K562 (cell line): ENCODE measurements around the gene PPA2. TPM values are rescaled to one million over a fixed set of nuclear protein-coding genes. Genes with fewer than 3 reads are reported as not detected.
A peak's percentile ranks its signal among the peaks of the same experiment; 100 is the strongest.

ENCODE experiments used
- ATAC-seq: fragments of 200-7000 bp; cut with Tn5 transposase; 3 replicates; pipeline ENCODE4 v1.9.1; 2020; ENCODE audit warnings: moderate library complexity
- BruUV-seq: library from RNA; stranded (reverse); fragments of 400-500 nt; replicated peaks from 2 replicates; lab custom pipeline; 2021; lab: Mats Ljungman, UMichigan
- CTCF ChIA-PET: fragments of 300-600 bp; formaldehyde crosslinking; extraction: SDS; loops from one replicate; lab custom pipeline; 2021; ENCODE audit warnings: low intra/inter-chr PET ratio; lab: Yijun Ruan, JAX
- POLR2A ChIA-PET: fragments of 300-600, 350-650 bp; sonication (Branson Sonifier 250); formaldehyde crosslinking; extraction: SDS; loops from one replicate; lab custom pipeline; 2021; ENCODE audit warnings: antibody characterized with exemption, inconsistent platforms; lab: Yijun Ruan, JAX
- DNase-seq, 4 experiments: peaks; one replicate each; pipeline versions ENCODE4 v3.0.0 to v3.0.0-alpha.2; 2011 to 2018; ENCODE audit warnings: low spot score in 3 of 4, mixed read lengths in 3 of 4; ENCODE audit errors: extremely low read depth in 1 of 4
- FAIRE-seq: peaks from 2 replicates; lab custom pipeline; 2011; peaks lifted over from hg19 to GRCh38; lab: Jason Lieb, UNC
- H2AFZ ChIP-seq: 2 replicates; pipeline ENCODE4 v1.6.0; 2011; ENCODE audit warnings: low read depth, low read length, control low read depth, inconsistent platforms
- H3K27ac ChIP-seq: fragments of 200-600 bp; 3 replicates; pipeline ENCODE4 v1.8.0; 2011; ENCODE audit warnings: low read depth, mild to moderate bottlenecking, control low read depth, inconsistent platforms, low read length, moderate library complexity, mixed read lengths; ENCODE audit errors: extremely low read depth
- H3K27me3 ChIP-seq, 2 experiments: fragments of 300-600 bp in 1 of 2; 2 replicates in 1 of 2; 3 replicates in 1 of 2; pipeline versions ENCODE4 v1.6.0 to v1.8.0; 2011; ENCODE audit warnings: inconsistent platforms in 2 of 2, low read length in 2 of 2, mild to moderate bottlenecking in 1 of 2, mixed read lengths in 1 of 2, moderate library complexity in 1 of 2; ENCODE audit not compliant: control insufficient read depth in 2 of 2, insufficient read depth in 2 of 2
- H3K36me3 ChIP-seq: fragments of 300-600 bp; 3 replicates; pipeline ENCODE4 v1.8.0; 2011; ENCODE audit warnings: mild to moderate bottlenecking, low read length, inconsistent platforms; ENCODE audit not compliant: control insufficient read depth, insufficient read depth
- H3K4me1 ChIP-seq, 2 experiments: fragments of 200-600 bp in 1 of 2; replicated peaks in 1 of 2; 2 replicates in 1 of 2; 3 replicates in 1 of 2; pipeline versions ENCODE4 v1.5.1 to v1.8.0; 2011; ENCODE audit warnings: inconsistent platforms in 2 of 2, low read length in 2 of 2, mild to moderate bottlenecking in 1 of 2, mixed read lengths in 1 of 2, moderate library complexity in 1 of 2; ENCODE audit not compliant: control insufficient read depth in 2 of 2, insufficient read depth in 2 of 2
- H3K4me2 ChIP-seq: 2 replicates; pipeline ENCODE4 v1.6.1; 2011; ENCODE audit warnings: low read length, control low read depth, inconsistent platforms, mixed read lengths; ENCODE audit not compliant: insufficient read depth
- H3K4me3 ChIP-seq: fragments of 200-600 bp; sonication (generic), shearing (Covaris generic); 2 replicates; pipeline ENCODE4 v1.5.1; 2016; ENCODE audit warnings: control low read depth, inconsistent platforms
- H3K79me2 ChIP-seq: fragments of 200-600 bp; 3 replicates; pipeline ENCODE4 v1.8.0; 2011; ENCODE audit warnings: low read length, inconsistent platforms; ENCODE audit not compliant: control insufficient read depth, insufficient read depth
- H3K9ac ChIP-seq, 2 experiments: 2 replicates each; pipeline versions ENCODE4 v1.6.0 to v1.6.1; 2011; ENCODE audit warnings: low read depth in 2 of 2, low read length in 2 of 2, control low read depth in 1 of 2, inconsistent platforms in 1 of 2, mild to moderate bottlenecking in 1 of 2, mixed read lengths in 1 of 2; ENCODE audit not compliant: insufficient read depth in 1 of 2
- H3K9me1 ChIP-seq: one replicate; pipeline ENCODE4 v1.6.0; 2011; ENCODE audit warnings: inconsistent platforms, mild to moderate bottlenecking, low read length, moderate library complexity; ENCODE audit not compliant: control insufficient read depth, insufficient read depth
- H3K9me3 ChIP-seq: replicated peaks from 2 replicates; pipeline ENCODE4 v1.5.1; 2011; ENCODE audit warnings: low read depth, low read length, inconsistent platforms; ENCODE audit not compliant: control insufficient read depth, insufficient read depth
- H4K20me1 ChIP-seq: replicated peaks from 2 replicates; pipeline ENCODE4 v1.6.1; 2011; ENCODE audit warnings: low read length, inconsistent platforms, mixed read lengths; ENCODE audit not compliant: control insufficient read depth, insufficient read depth
- CBX5 ChIP-seq: IDR thresholded peaks from 2 replicates; pipeline ENCODE4 v1.6.1; 2014; ENCODE audit warnings: low read depth, borderline replicate concordance
- ERF ChIP-seq: fragments of 450-650 bp; formaldehyde crosslinking; IDR thresholded peaks from 2 replicates; pipeline ENCODE4 v1.4.0; 2020; ENCODE audit warnings: mild to moderate bottlenecking, mixed read lengths
- ESRRB ChIP-seq: fragments of 250-450 bp; sonication (Bioruptor Pico); IDR thresholded peaks from 2 replicates; pipeline ENCODE4 v1.5.0; 2020; ENCODE audit warnings: mild to moderate bottlenecking, moderate library complexity, borderline replicate concordance
- HDAC8 ChIP-seq: fragments of 450-650 bp; IDR thresholded peaks from 2 replicates; pipeline ENCODE4 v1.6.1; 2016; ENCODE audit warnings: mild to moderate bottlenecking, missing genetic modification characterization, moderate library complexity, missing compliant biosample characterization
- HNRNPUL1 ChIP-seq: fragments of 200-400 bp; formaldehyde crosslinking; IDR thresholded peaks from 2 replicates; pipeline ENCODE4 v1.6.1; 2017; ENCODE audit warnings: low read length
- JUND ChIP-seq, 2 experiments: IDR thresholded peaks; 2 replicates in 1 of 2; 3 replicates in 1 of 2; pipeline ENCODE4 v1.6.1; 2011; ENCODE audit warnings: borderline replicate concordance in 2 of 2, low read depth in 2 of 2, low read length in 2 of 2, improper control_type of control experiment in 1 of 2, missing biosample characterization in 1 of 2, missing genetic modification characterization in 1 of 2, missing genetic modification reagents in 1 of 2
- KDM2B ChIP-seq: fragments of 250-450 bp; sonication (Bioruptor Pico); IDR thresholded peaks from 2 replicates; pipeline ENCODE4 v1.8.0; 2021; ENCODE audit warnings: mild to moderate bottlenecking, moderate library complexity
- LARP7 ChIP-seq: fragments of 450-650 bp; IDR thresholded peaks from 2 replicates; pipeline ENCODE4 v1.6.1; 2016
- PHF8 ChIP-seq: fragments of 200-600 bp; sonication (generic); IDR thresholded peaks from 2 replicates; pipeline ENCODE4 v1.6.1; 2012; ENCODE audit warnings: mixed run types, mild to moderate bottlenecking, inconsistent platforms, low read length, moderate library complexity, borderline replicate concordance
- RBBP5 ChIP-seq: fragments of 200-600 bp; sonication (generic); IDR thresholded peaks from 2 replicates; pipeline ENCODE4 v1.6.1; 2012; ENCODE audit warnings: borderline replicate concordance, mild to moderate bottlenecking, low read length, control low read depth, inconsistent platforms; ENCODE audit not compliant: insufficient read depth, poor library complexity, severe bottlenecking
- RBFOX2 ChIP-seq: fragments of 200-400 bp; formaldehyde crosslinking; IDR thresholded peaks from 2 replicates; pipeline ENCODE4 v1.6.1; 2017; ENCODE audit warnings: low read depth, mild to moderate bottlenecking, low read length, moderate library complexity
- SMAD2 ChIP-seq: fragments of 150-350 bp; IDR thresholded peaks from 2 replicates; pipeline ENCODE4 v1.6.1; 2014; ENCODE audit warnings: low read depth, mild to moderate bottlenecking, low read length
- SP1 ChIP-seq: sonication (generic); formaldehyde crosslinking; IDR thresholded peaks from 2 replicates; pipeline ENCODE4 v1.8.1; 2022; ENCODE audit warnings: mild to moderate bottlenecking, missing genetic modification reagents
- STAT5A ChIP-seq: IDR thresholded peaks from 2 replicates; pipeline ENCODE4 v1.6.1; 2012; ENCODE audit warnings: low read length, inconsistent platforms, borderline replicate concordance
- ZNF212 ChIP-seq: fragments of 450-650 bp; formaldehyde crosslinking; IDR thresholded peaks from 2 replicates; pipeline ENCODE4 v1.4.0; 2020; ENCODE audit warnings: mild to moderate bottlenecking
- WGBS: fragments of 100-300 bp; shearing (Covaris generic); methylation state at CpG from one replicate; pipeline ENCODE4 v1.1.6; 2016; ENCODE audit warnings: low coverage, mixed read lengths; ENCODE audit not compliant: insufficient coverage; ENCODE audit errors: missing lambda C conversion rate; 5-methylcytosine and 5-hydroxymethylcytosine counted together
- in situ Hi-C: fragments of 300-500 bp; cut with MboI; formaldehyde crosslinking; loops from 4 replicates; pipeline ENCODE4 v1.15.0; 2018; ENCODE audit warnings: inconsistent platforms, mixed read lengths
- intact Hi-C: fragments of 100-400 bp; cut with micrococcal nuclease; formaldehyde crosslinking; loops from 2 replicates; pipeline ENCODE4 v1.14.2; 2022
- polyA plus RNA-seq, 8 experiments: library from polyadenylated mRNA; depleted of rRNA in 4 of 8; stranded (reverse) in 5 of 8; unstranded in 3 of 8; fragments of >200 nt; fragmentation: Nextera tagmentation in 2 of 8; fragmentation: Illumina TruSeq in 1 of 8; extraction: Ambion mirVana in 2 of 8; extraction: Trizol in 1 of 8; gene quantifications; 2 replicates each; pipeline versions ENCODE4 v1.2.1 to v1.2.3, GENCODE V29; 2011 to 2014; ENCODE audit warnings: inconsistent platforms in 1 of 8, missing spikeins in 1 of 8
- total RNA-seq, 7 experiments: library from RNA; depleted of rRNA in 6 of 7; stranded (reverse); fragments of >200 nt in 6 of 7; fragmentation: Illumina TruSeq in 2 of 7; extraction: Trizol in 2 of 7; gene quantifications; 2 replicates each; pipeline versions ENCODE4 v1.2.1 to v1.2.3, GENCODE V29; 2011 to 2021; ENCODE audit warnings: low replicate concordance in 1 of 7
- TF ChIP-seq, protein P1 (sequence below): fragments of 450-650 bp; conservative IDR thresholded peaks from 2 replicates; pipeline ENCODE4 v1.6.1; 2016; ENCODE audit warnings: missing genetic modification characterization, low read depth, mild to moderate bottlenecking, control low read depth, missing compliant biosample characterization
- TF ChIP-seq, protein P2 (sequence below): fragments of 450-650 bp; formaldehyde crosslinking; IDR thresholded peaks from 2 replicates; pipeline ENCODE4 v1.4.0; 2020; ENCODE audit warnings: mild to moderate bottlenecking, mixed read lengths
- TF ChIP-seq, protein P3 (sequence below), 2 experiments: fragments of 200-800 bp in 1 of 2; sonication (Bioruptor generic) in 1 of 2; sonication (generic) in 1 of 2; formaldehyde crosslinking in 1 of 2; IDR thresholded peaks in 1 of 2; conservative IDR thresholded peaks in 1 of 2; 2 replicates each; pipeline versions ENCODE4 v1.5.0 to v1.6.1; 2016 to 2020; ENCODE audit warnings: missing compliant biosample characterization in 1 of 2, missing genetic modification characterization in 1 of 2, missing genetic modification reagents in 1 of 2

PPA2 gene
- total and polyA plus RNA-seq, 9 of the 15 experiments (the other 6 are each of a cell fraction or from before 2014, with no cell fraction given) = 48.3 to 190 (median 109) TPM

DNA sequence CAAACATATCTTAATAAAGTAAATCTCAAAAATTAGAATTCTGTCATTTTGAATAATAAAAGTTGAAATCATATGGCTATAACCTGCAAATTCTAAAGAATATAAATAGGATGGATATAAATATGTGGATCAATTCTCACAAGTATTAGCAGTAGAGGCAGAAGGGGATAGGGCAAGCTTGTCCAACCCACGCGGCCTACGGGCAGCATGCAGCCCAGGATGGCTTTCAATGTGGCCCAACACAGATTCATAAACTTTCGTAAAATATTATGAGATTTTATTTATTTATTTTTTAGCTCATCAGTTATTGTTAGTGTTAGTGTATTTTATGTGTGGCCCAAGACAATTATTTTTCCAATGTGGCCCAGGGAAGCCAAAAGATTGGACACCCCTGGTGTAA, 41.4 kb downstream of the PPA2 start (continued):
- TF ChIP-seq RBFOX2 (no peak), LARP7 (no peak), ZNF212 (CRISPR knock-in tag) (no peak), RBBP5 (no peak), SP1 (CRISPR knock-in tag) (no peak), ERF (CRISPR knock-in tag) (no peak)

DNA sequence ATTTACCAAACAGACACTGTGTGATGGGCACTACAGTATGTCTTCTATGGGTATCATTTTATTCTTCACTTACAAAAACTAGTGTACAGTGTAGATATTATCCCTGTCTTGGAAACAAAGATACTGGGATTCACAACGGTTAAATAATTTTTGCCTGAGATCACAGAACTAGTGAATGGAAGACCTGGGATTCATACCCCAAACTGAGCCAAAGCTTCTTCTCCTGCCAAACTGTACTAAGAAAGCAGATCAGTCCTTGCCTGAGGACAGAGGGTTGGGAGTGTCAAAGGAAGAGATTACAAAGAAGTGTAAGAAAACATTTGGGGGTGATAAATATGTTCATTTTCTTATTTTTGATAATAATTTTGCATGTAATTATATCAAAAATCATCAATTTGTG, 43.1 kb downstream of the PPA2 start:
- intact Hi-C loops = no loop called here
- no peak for TF ChIP-seq PHF8
- TF ChIP-seq, protein P1, sequence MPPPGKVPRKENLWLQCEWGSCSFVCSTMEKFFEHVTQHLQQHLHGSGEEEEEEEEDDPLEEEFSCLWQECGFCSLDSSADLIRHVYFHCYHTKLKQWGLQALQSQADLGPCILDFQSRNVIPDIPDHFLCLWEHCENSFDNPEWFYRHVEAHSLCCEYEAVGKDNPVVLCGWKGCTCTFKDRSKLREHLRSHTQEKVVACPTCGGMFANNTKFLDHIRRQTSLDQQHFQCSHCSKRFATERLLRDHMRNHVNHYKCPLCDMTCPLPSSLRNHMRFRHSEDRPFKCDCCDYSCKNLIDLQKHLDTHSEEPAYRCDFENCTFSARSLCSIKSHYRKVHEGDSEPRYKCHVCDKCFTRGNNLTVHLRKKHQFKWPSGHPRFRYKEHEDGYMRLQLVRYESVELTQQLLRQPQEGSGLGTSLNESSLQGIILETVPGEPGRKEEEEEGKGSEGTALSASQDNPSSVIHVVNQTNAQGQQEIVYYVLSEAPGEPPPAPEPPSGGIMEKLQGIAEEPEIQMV = no peak
- TF ChIP-seq ESRRB (CRISPR knock-in tag) = no peak
- TF ChIP-seq SMAD2 = no peak
- no peak for TF ChIP-seq HDAC8 (tag)
- TF ChIP-seq, protein P2, sequence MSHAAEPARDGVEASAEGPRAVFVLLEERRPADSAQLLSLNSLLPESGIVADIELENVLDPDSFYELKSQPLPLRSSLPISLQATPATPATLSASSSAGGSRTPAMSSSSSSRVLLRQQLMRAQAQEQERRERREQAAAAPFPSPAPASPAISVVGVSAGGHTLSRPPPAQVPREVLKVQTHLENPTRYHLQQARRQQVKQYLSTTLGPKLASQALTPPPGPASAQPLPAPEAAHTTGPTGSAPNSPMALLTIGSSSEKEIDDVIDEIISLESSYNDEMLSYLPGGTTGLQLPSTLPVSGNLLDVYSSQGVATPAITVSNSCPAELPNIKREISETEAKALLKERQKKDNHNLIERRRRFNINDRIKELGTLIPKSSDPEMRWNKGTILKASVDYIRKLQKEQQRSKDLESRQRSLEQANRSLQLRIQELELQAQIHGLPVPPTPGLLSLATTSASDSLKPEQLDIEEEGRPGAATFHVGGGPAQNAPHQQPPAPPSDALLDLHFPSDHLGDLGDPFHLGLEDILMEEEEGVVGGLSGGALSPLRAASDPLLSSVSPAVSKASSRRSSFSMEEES = no peak
- TF ChIP-seq HNRNPUL1 = no peak
- no peak for TF ChIP-seq STAT5A
- TF ChIP-seq, protein P3, sequence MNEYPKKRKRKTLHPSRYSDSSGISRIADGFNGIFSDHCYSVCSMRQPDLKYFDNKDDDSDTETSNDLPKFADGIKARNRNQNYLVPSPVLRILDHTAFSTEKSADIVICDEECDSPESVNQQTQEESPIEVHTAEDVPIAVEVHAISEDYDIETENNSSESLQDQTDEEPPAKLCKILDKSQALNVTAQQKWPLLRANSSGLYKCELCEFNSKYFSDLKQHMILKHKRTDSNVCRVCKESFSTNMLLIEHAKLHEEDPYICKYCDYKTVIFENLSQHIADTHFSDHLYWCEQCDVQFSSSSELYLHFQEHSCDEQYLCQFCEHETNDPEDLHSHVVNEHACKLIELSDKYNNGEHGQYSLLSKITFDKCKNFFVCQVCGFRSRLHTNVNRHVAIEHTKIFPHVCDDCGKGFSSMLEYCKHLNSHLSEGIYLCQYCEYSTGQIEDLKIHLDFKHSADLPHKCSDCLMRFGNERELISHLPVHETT (CRISPR knock-in tag; conservative IDR thresholded peaks at IDR 0.05 in 1 of 2, IDR thresholded peaks at IDR 0.05 in 1 of 2) = no peak
- TF ChIP-seq KDM2B = no peak
- TF ChIP-seq CBX5 = no peak
- no peak for TF ChIP-seq JUND (IDR thresholded peaks at IDR 0.05; ENCODE audit: borderline replicate concordance, low read depth, low read length)
- TF ChIP-seq JUND (tag; IDR thresholded peaks at IDR 0.05; ENCODE audit: borderline replicate concordance, low read depth, low read length) = no peak

More for the DNA sequence above, 43.1 kb downstream of the PPA2 start:
- H3K9me1 ChIP-seq = no peaks in the 10 kb centered on the region
- peaks cover 5% of the 10 kb centered on the region; the same call in 1 of the 2 replicates for H3K9me3 ChIP-seq
- no peak overlapping the region for H3K9ac ChIP-seq
- 0% methylated on average over 1 of the region's 1 CpG for WGBS
- ChIA-PET CTCF (no interaction called here), POLR2A (no interaction called here)
- in situ Hi-C loops = no loop called here
- no peak for DNase-seq
- ATAC-seq = no peak
- FAIRE-seq = peak; percentile 15
- H3K4me3 ChIP-seq = no peak overlapping the region
- no peaks in the 10 kb centered on the region for H3K79me2 ChIP-seq
- H3K36me3 ChIP-seq = peaks cover 39% of the 10 kb centered on the region; the same call in 2 of the 3 replicates
- no peak overlapping the region for H3K4me2 ChIP-seq
- H3K27ac ChIP-seq = no peak overlapping the region
- no peaks in the 10 kb centered on the region for H3K4me1 ChIP-seq
- BruUV-seq = no TSS peak
- no peaks in the 10 kb centered on the region for H3K27me3 ChIP-seq
- H4K20me1 ChIP-seq = no peaks in the 10 kb centered on the region
- no peak overlapping the region for H2AFZ ChIP-seq
